Ishikawa (cell line): Measurements from ENCODE around the gene SLC39A9.

ENCODE experiments used
- CEBPB ChIP-seq: IDR thresholded peaks from 2 replicates; pipeline ENCODE4 v1.6.1; 2012
- CREB1 ChIP-seq: IDR thresholded peaks from 2 replicates; pipeline ENCODE4 v1.6.1; 2012; ENCODE audit warnings: low read depth
- EGR1 ChIP-seq: IDR thresholded peaks from 2 replicates; pipeline ENCODE4 v1.6.1; 2012
- EP300 ChIP-seq: IDR thresholded peaks from 2 replicates; pipeline ENCODE4 v1.6.1; 2012; ENCODE audit warnings: borderline replicate concordance
- FOXM1 ChIP-seq: IDR thresholded peaks from 2 replicates; pipeline ENCODE4 v1.6.1; 2012; ENCODE audit warnings: low read depth, borderline replicate concordance
- NFIC ChIP-seq: IDR thresholded peaks from 2 replicates; pipeline ENCODE4 v1.6.1; 2012
- RAD21 ChIP-seq: IDR thresholded peaks from 2 replicates; pipeline ENCODE4 v1.6.1; 2012; ENCODE audit warnings: low read depth
- TAF1 ChIP-seq: IDR thresholded peaks from 2 replicates; pipeline ENCODE4 v1.6.1; 2012; ENCODE audit warnings: low read depth, mild to moderate bottlenecking
- TCF12 ChIP-seq: IDR thresholded peaks from 2 replicates; pipeline ENCODE4 v1.6.1; 2012; ENCODE audit warnings: low read depth
- TEAD4 ChIP-seq: IDR thresholded peaks from 2 replicates; pipeline ENCODE4 v1.6.1; 2012
- YY1 ChIP-seq: IDR thresholded peaks from 2 replicates; pipeline ENCODE4 v1.6.1; 2012; ENCODE audit warnings: low read depth
- ZBTB7A ChIP-seq: IDR thresholded peaks from 2 replicates; pipeline ENCODE4 v1.6.1; 2012; ENCODE audit warnings: low read depth
- TF ChIP-seq, protein P1 (sequence below): IDR thresholded peaks from 2 replicates; pipeline ENCODE4 v1.6.1; 2012
- TF ChIP-seq, protein P2 (sequence below): IDR thresholded peaks from 2 replicates; pipeline ENCODE4 v1.6.1; 2012
- TF ChIP-seq, protein P3 (sequence below): IDR thresholded peaks from 2 replicates; pipeline ENCODE4 v1.6.1; 2012; ENCODE audit warnings: low read depth, mild to moderate bottlenecking

Gene SLC39A9

DNA sequence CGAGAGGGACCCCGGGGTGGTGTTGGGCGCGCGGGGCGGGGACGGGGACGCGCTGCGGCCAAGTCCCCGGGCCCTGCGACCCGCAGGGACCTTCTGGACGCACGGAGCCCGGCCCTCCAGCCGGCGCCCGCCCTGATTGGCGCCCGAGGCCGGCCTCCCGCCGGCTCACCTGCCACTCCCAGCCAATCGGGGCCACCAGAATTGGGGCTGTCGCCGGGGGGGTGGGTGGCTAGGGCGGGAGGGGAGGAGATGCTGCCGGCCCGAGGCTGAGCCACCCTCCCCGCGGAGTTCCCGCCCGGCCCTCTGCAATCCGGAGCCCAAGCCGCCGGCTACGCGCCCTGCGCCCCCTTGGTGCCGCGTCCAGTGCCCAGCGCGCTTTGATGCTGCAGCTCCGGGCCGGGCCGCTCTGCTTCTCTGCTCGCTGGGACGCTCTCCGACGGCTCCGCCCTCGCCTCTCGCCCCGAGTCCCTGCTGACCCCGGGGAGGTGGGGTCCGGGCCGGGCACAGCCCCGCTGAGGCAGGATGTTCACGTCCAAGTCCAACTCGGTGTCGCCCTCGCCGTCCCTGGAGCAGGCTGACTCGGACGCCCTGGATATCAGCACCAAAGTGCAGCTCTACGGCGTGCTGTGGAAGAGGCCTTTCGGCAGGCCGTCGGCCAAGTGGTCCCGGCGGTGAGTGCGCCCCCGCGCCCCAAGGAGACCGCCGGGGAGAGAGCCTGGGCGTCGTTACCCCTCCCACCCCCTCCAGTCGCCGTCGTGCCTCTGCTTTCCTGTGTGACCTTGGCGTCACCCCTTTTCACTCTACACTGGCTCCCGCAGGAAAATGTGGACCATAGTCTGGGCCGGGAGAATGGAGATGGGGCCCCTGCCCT lies 86.2 kb downstream of the SLC39A9 start, which contains the start of gene PLEKHD1:
PLEKHD1 (plus strand) TSS at position 285 of the 871 bp plus-strand sequence; CDS start at position 523, 238 bp downstream.
- 0 out of 2 replicates have a peak, but pooled peaks have one; percentile 10 for TF ChIP-seq YY1
- TF ChIP-seq RAD21, result 0 out of 2 replicates have a peak, but pooled peaks have one; percentile 4
- TF ChIP-seq TAF1, result peak; percentile 64; the same call in 1 of the 2 replicates
- TF ChIP-seq CEBPB, result no peak
- TF ChIP-seq EP300, result no peak
- peak; percentile 27; the same call in 1 of the 2 replicates for TF ChIP-seq ZBTB7A
- TF ChIP-seq, protein P1, sequence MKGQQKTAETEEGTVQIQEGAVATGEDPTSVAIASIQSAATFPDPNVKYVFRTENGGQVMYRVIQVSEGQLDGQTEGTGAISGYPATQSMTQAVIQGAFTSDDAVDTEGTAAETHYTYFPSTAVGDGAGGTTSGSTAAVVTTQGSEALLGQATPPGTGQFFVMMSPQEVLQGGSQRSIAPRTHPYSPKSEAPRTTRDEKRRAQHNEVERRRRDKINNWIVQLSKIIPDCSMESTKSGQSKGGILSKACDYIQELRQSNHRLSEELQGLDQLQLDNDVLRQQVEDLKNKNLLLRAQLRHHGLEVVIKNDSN, result no peak
- no peak for TF ChIP-seq FOXM1
- no peak for TF ChIP-seq EGR1
- TF ChIP-seq CREB1, result no peak
- TF ChIP-seq, protein P2, sequence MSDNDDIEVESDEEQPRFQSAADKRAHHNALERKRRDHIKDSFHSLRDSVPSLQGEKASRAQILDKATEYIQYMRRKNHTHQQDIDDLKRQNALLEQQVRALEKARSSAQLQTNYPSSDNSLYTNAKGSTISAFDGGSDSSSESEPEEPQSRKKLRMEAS, result peak; percentile 15; the same call in 1 of the 2 replicates

DNA sequence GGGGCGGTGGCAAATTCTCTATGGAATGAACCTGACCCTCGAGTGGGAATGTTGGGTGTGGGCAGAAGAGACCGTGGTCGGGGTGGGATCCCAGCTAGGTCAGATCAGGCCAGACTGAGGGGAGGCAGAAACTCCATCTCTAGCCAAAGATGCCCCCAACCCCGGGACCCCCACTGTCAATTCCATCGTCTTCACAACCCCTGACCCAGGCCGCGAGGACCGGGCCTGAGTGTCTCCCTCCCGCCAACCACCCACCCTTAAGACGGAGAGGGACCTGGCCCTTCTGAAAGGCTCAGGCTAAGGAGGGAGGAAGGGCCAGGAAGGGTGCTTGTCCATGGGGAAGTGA lies 86.8 kb downstream of the SLC39A9 start:
- TF ChIP-seq, protein P3, sequence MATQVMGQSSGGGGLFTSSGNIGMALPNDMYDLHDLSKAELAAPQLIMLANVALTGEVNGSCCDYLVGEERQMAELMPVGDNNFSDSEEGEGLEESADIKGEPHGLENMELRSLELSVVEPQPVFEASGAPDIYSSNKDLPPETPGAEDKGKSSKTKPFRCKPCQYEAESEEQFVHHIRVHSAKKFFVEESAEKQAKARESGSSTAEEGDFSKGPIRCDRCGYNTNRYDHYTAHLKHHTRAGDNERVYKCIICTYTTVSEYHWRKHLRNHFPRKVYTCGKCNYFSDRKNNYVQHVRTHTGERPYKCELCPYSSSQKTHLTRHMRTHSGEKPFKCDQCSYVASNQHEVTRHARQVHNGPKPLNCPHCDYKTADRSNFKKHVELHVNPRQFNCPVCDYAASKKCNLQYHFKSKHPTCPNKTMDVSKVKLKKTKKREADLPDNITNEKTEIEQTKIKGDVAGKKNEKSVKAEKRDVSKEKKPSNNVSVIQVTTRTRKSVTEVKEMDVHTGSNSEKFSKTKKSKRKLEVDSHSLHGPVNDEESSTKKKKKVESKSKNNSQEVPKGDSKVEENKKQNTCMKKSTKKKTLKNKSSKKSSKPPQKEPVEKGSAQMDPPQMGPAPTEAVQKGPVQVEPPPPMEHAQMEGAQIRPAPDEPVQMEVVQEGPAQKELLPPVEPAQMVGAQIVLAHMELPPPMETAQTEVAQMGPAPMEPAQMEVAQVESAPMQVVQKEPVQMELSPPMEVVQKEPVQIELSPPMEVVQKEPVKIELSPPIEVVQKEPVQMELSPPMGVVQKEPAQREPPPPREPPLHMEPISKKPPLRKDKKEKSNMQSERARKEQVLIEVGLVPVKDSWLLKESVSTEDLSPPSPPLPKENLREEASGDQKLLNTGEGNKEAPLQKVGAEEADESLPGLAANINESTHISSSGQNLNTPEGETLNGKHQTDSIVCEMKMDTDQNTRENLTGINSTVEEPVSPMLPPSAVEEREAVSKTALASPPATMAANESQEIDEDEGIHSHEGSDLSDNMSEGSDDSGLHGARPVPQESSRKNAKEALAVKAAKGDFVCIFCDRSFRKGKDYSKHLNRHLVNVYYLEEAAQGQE, result no peak
- TF ChIP-seq, protein P2, result no peak
- TF ChIP-seq ZBTB7A (no peak), EP300 (no peak), YY1 (no peak), RAD21 (no peak), CEBPB (no peak), TEAD4 (no peak), CREB1 (no peak), FOXM1 (no peak)
- TF ChIP-seq, protein P1, result no peak

DNA sequence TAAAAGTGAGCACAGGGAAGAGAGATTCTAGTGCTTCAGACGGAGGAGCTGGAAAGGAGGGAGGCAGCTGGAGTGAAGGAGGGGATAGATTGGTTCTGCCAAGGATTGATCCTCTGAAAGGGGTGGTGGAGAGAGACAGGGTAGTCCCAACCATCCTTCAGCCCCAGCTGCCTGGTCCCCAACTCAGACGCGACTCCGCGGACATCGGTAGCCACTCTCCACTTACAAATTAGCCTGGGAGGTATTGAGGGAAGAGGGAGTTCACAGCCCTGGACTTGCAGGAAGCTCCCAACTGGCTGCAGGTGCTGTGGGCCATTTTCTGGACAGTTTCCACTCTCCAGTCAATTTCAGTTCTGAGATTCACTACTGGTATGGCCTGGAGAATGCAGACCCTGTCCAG lies 87.2 kb downstream of the SLC39A9 start:
- TF ChIP-seq, protein P1, result no peak
- TF ChIP-seq CEBPB (no peak), RAD21 (no peak), FOXM1 (no peak), TEAD4 (no peak), NFIC (no peak), TAF1 (no peak), EP300 (no peak), EGR1 (no peak)
- TF ChIP-seq, protein P2, result no peak

DNA sequence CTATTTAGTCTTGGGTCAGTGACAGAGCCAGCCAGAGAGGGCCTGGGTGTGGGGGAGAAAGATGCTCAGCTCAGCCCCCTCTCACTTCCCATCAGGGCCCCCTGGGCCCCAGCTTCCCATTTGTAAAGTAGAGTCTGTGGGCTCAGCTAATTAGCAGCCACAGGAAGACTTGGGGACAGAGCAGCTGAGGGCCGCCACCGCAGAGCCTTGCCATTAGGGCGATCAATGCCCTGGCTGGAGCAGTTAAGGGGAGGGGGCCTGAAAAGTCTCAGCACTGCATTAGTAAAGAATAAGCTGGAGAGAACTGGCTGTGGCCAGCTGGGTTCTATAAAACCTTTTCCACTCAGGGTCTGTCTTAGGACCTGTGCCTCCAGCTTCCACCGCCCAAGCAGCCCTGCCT lies 88.7 kb downstream of the SLC39A9 start:
- no peak for TF ChIP-seq TCF12
- TF ChIP-seq TEAD4, result no peak
- no peak for TF ChIP-seq TAF1
- TF ChIP-seq, protein P3, result no peak
- no peak for TF ChIP-seq FOXM1
- TF ChIP-seq EGR1, result no peak
- no peak for TF ChIP-seq CEBPB
- no peak for TF ChIP-seq CREB1
- no peak for TF ChIP-seq ZBTB7A
- TF ChIP-seq EP300, result no peak
- TF ChIP-seq, protein P2, result no peak
- TF ChIP-seq NFIC, result no peak
- TF ChIP-seq RAD21, result no peak
- TF ChIP-seq, protein P1, result no peak
- no peak for TF ChIP-seq YY1
